VCaP (cell line): ENCODE results near the gene CLEC18C.
A peak's percentile ranks its signal among the peaks of the same experiment; 100 is the strongest.
"Not testable (repeated sequence)": the region's sequence is repeated elsewhere in the genome, so short reads cannot be mapped to it uniquely, and the experiment has no call there.

ENCODE experiments used
- H3K27ac ChIP-seq: fragments of 450-650 bp; 2 replicates; pipeline ENCODE4 v1.5.1; 2017
- CTCF ChIP-seq: fragments of 450-650 bp; conservative IDR thresholded peaks from 2 replicates; pipeline ENCODE4 v1.5.1; 2017; ENCODE audit warnings: mild to moderate bottlenecking, moderate library complexity

Gene CLEC18C

DNA sequence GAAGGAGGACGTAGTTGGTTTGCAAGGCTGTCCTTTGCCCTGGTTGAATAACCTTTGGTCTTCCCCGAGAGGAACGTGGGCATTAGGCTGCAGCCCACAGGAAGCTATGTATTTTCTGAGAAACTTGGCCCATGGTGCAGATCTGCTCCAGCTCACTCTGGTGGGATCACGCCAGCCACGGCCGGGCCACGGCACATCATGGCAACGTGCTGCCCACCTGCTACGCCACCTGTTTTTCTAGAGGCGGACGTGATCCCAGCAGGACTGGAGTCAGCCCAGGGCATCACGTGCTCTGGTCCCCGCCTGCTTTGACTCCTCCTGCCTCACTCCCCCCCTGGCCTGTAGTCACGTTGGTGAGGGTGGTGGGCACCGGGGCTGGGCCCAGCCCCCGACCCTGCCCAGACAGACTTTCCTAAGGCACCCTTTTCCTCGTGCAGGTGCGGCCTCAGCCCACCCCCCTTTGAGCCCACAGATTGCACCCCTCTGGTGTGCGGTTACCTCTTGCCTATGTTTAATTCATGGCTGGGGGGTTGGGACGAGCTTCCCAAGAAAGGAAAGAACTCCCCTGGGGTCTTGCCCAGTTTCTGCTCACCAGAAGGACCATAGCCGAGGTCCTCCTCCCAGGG is at the start of gene CLEC18C:
CLEC18C (plus strand) TSS at position 576 of the 626 bp plus-strand sequence. CDS start 492 bp downstream, outside the sequence.
- H3K27ac ChIP-seq, result not testable (repeated sequence)

DNA sequence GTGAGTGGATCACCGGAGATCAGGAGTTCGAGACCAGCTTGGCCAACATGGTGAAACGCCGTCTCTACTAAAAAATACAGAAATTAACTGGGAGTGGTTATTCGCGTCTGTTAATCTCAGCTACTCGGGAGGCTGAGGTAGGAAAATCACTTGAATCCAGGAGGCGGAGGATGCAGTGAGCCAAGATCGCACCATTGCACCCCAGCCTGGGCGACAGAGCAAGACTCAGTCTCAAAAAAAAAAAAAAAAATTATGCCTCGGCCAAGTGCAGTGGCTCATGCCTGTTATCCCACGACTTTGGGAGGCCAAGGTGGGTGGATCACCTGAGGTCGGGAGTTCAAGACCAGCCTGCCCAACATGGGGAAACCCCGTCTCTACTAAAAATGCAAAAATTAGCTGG is 49.8 kb upstream of the CLEC18C start:
- H3K27ac ChIP-seq, result not testable (repeated sequence)

- H3K27ac ChIP-seq, result not testable (repeated sequence)
Measured at GRCh38 chr16:70126226-70126625, 47.4 kb upstream of the CLEC18C start.

- not testable (repeated sequence) for H3K27ac ChIP-seq
Measured at GRCh38 chr16:70127706-70128105, 45.9 kb upstream of the CLEC18C start.

- not testable (repeated sequence) for H3K27ac ChIP-seq
Measured at GRCh38 chr16:70128844-70129243, 44.7 kb upstream of the CLEC18C start.

DNA sequence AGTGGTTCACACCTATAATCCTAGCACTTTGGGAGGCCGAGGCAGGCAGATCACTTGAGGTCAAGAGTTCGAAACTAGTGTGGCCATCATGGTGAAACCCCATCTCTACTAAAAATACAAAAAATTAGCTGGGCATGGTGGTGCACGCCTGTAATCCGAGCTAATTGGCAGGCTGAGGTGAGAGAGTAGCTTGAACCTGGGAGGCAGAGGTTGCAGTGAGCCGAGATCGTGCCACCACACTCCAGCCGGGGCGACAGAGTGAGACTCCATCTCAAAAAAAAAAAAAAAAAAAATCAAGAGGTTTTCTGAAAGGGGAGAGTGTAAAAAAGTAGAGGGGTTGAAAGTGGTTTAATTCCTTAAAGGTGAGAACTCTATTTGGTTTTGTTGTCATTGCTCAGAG is 37.8 kb upstream of the CLEC18C start:
- H3K27ac ChIP-seq, result not testable (repeated sequence)

- H3K27ac ChIP-seq, result not testable (repeated sequence)
Measured at GRCh38 chr16:70136595-70136994, 37.0 kb upstream of the CLEC18C start.

- not testable (repeated sequence) for H3K27ac ChIP-seq
Measured at GRCh38 chr16:70142739-70143138, 30.8 kb upstream of the CLEC18C start.

- H3K27ac ChIP-seq, result not testable (repeated sequence)
Measured at GRCh38 chr16:70143231-70143895, 30.2 kb upstream of the CLEC18C start.

DNA sequence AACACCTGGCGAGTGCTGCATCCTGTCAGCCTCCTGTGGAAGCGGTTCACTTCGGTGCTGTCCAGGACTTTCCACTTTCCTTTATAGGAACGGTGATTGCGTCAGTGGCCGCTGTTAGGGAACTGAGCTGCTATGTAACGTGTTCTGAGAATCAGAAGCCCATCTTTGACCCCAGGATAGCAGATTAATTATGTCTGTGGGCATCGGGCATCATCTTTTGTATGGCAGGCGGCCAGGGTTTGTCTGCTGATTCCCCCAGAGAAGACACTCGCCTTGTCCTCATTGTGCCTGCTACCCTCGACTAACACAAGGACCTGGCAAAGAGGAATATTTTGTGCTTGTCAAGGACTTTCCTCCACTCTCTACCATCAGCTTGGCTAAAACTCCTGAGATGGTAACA is 25.7 kb upstream of the CLEC18C start:
- not testable (repeated sequence) for H3K27ac ChIP-seq

- not testable (repeated sequence) for H3K27ac ChIP-seq
Measured at GRCh38 chr16:70148453-70148852, 25.1 kb upstream of the CLEC18C start.

- not testable (repeated sequence) for H3K27ac ChIP-seq
Measured at GRCh38 chr16:70149296-70149695, 24.3 kb upstream of the CLEC18C start.

- no peak for TF ChIP-seq CTCF
- H3K27ac ChIP-seq, result peak overlapping the region; percentile 31
Measured at GRCh38 chr16:70151391-70151790, 22.2 kb upstream of the CLEC18C start.

DNA sequence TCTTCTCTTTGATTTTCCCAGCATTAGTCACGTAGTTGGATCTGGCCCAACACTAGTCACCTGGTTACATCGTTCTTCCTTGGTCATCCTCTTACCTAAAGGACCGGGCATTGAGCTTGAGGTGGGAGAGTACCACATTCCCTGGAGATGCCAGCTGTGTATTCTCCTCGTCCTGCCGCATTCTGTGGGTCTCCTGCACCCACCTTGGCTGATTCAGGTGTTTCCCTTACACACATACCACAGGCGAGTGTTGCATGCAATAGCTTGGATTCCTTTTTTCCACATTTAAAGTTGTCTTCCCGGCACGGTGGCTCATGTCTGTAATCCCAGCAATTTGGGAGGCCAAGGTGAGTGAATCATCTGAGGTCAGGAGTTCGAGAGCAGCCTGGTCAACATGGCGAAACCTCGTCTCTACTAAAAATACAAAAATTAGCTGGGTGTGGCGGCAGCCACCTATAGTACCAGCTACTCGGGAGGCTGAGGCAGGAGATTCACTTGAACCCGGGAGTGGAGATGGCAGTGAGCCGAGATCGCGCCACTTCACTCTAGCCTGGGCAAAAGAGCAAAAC is 21.6 kb upstream of the CLEC18C start:
- peak overlapping the region; percentile 31 for H3K27ac ChIP-seq
- no peak for TF ChIP-seq CTCF
